ENCODE results near the gene ANKS1B.

The ANKS1B gene

GRCh38 chr12:99984271-99985128, at the start of gene ANKS1B:
Gene ANKS1B, minus strand, starts transcription at chr12:99984936. Its CDS starts 699 bp downstream, at chr12:99984237.
- peak; percentile 75 for DNase-seq (ENCODE audit: low spot score)
- TF ChIP-seq CTCF (IDR thresholded peaks at IDR 0.05; ENCODE audit: borderline replicate concordance, control extremely low read depth, extremely low read depth, insufficient read depth, missing control alignments), result no peak
- in situ Hi-C loops (cut with MboI; ENCODE audit: low sequenced_read_pairs, unreplicated experiment), result no loop called here

GRCh38 chr12:100031836-100032235, 47.1 kb upstream of the ANKS1B start:
- in situ Hi-C loops (cut with MboI; ENCODE audit: low sequenced_read_pairs, unreplicated experiment), result no loop called here
- no peak for TF ChIP-seq CTCF (IDR thresholded peaks at IDR 0.05; ENCODE audit: borderline replicate concordance, control extremely low read depth, extremely low read depth, insufficient read depth, missing control alignments)
- DNase-seq (ENCODE audit: low spot score), result no peak

- TF ChIP-seq CTCF (IDR thresholded peaks at IDR 0.05; ENCODE audit: borderline replicate concordance, control extremely low read depth, extremely low read depth, insufficient read depth, missing control alignments), result no peak
- DNase-seq (ENCODE audit: low spot score), result no peak
- in situ Hi-C loops (cut with MboI; ENCODE audit: low sequenced_read_pairs, unreplicated experiment), result no loop called here
Measured at GRCh38 chr12:100027671-100028070, 42.9 kb upstream of the ANKS1B start.

- in situ Hi-C loops (cut with MboI; ENCODE audit: low sequenced_read_pairs, unreplicated experiment), result no loop called here
- no peak for TF ChIP-seq CTCF (IDR thresholded peaks at IDR 0.05; ENCODE audit: borderline replicate concordance, control extremely low read depth, extremely low read depth, insufficient read depth, missing control alignments)
- DNase-seq (ENCODE audit: low spot score), result no peak
Measured at GRCh38 chr12:100026241-100026640, 41.5 kb upstream of the ANKS1B start.

GRCh38 chr12:100024974-100025555, 40.3 kb upstream of the ANKS1B start:
- no peak for DNase-seq (ENCODE audit: low spot score)

GRCh38 chr12:100020370-100020769, 35.6 kb upstream of the ANKS1B start:
- TF ChIP-seq CTCF (IDR thresholded peaks at IDR 0.05; ENCODE audit: borderline replicate concordance, control extremely low read depth, extremely low read depth, insufficient read depth, missing control alignments), result no peak
- no peak for DNase-seq (ENCODE audit: low spot score)
- in situ Hi-C loops (cut with MboI; ENCODE audit: low sequenced_read_pairs, unreplicated experiment), result no loop called here

More at GRCh38 chr12:100024974-100025555, 40.3 kb upstream of the ANKS1B start:
- no peak for TF ChIP-seq CTCF (IDR thresholded peaks at IDR 0.05; ENCODE audit: borderline replicate concordance, control extremely low read depth, extremely low read depth, insufficient read depth, missing control alignments)
- in situ Hi-C loops (cut with MboI; ENCODE audit: low sequenced_read_pairs, unreplicated experiment), result no loop called here

Measured in GM13976 (cell line).